H1 (cell line): ENCODE measurements around the gene ARHGAP22. TPM values are rescaled to one million over a fixed set of nuclear protein-coding genes. Genes with fewer than 3 reads are reported as not detected.

Experiments
- CTCF ChIA-PET: fragments of 300-600 bp; sonication (Branson Sonifier 250); formaldehyde crosslinking; loops from one replicate; lab custom pipeline; 2021; ENCODE audit not compliant: partially characterized antibody; lab: Charles Lee
- POLR2A ChIA-PET: fragments of 300-600 bp; sonication (Branson Sonifier 250); formaldehyde crosslinking; loops from one replicate; lab custom pipeline; 2021; ENCODE audit warnings: inconsistent platforms; ENCODE audit not compliant: partially characterized antibody; lab: Charles Lee
- DNase-seq, 2 experiments: peaks; one replicate each; pipeline versions ENCODE4 v3.0.0 to v3.0.0-alpha.2; 2010 to 2022; ENCODE audit warnings: low spot score in 2 of 2, low read depth in 1 of 2, mixed read lengths in 1 of 2
- FAIRE-seq: peaks from 2 replicates; lab custom pipeline; 2011; peaks lifted over from hg19 to GRCh38; lab: Jason Lieb, UNC
- H2AFZ ChIP-seq: 2 replicates; pipeline ENCODE4 v1.8.1; 2012; ENCODE audit warnings: low read length, inconsistent platforms
- H2AK5ac ChIP-seq: 2 replicates; pipeline ENCODE4 v1.6.1; 2013; ENCODE audit warnings: low read depth, low read length
- H2BK120ac ChIP-seq: replicated peaks from 2 replicates; pipeline ENCODE3; 2013; ENCODE audit warnings: low read depth, low read length, inconsistent platforms
- H2BK12ac ChIP-seq: 2 replicates; pipeline ENCODE4 v1.6.1; 2013; ENCODE audit warnings: low read depth, low read length
- H2BK15ac ChIP-seq: 2 replicates; pipeline ENCODE4 v1.6.1; 2013; ENCODE audit warnings: low read length
- H2BK20ac ChIP-seq: 2 replicates; pipeline ENCODE4 v1.6.1; 2013; ENCODE audit warnings: low read length
- H2BK5ac ChIP-seq: 2 replicates; pipeline ENCODE4 v1.6.1; 2013; ENCODE audit warnings: low read depth, low read length
- H3K14ac ChIP-seq: 2 replicates; pipeline ENCODE4 v1.6.1; 2013; ENCODE audit warnings: inconsistent platforms; ENCODE audit not compliant: insufficient read length
- H3K18ac ChIP-seq: 2 replicates; pipeline ENCODE4 v1.6.1; 2013; ENCODE audit warnings: low read length; ENCODE audit errors: extremely low read depth
- H3K23ac ChIP-seq: 2 replicates; pipeline ENCODE4 v1.6.1; 2013; ENCODE audit warnings: inconsistent platforms; ENCODE audit not compliant: insufficient read length
- H3K23me2 ChIP-seq: 2 replicates; pipeline ENCODE4 v1.6.1; 2013; ENCODE audit warnings: low read depth, low read length
- H3K27ac ChIP-seq: 2 replicates; pipeline ENCODE4 v1.6.1; 2011; ENCODE audit warnings: low read depth, low read length, inconsistent platforms
- H3K27me3 ChIP-seq, 4 experiments: replicated peaks in 1 of 4; 1 replicate in 1 of 4; 2 replicates in 3 of 4; pipeline versions ENCODE4 v1.6.1 to v1.8.1; 2011 to 2013; ENCODE audit warnings: low read length in 3 of 4, mild to moderate bottlenecking in 3 of 4, inconsistent platforms in 2 of 4, mixed read lengths in 2 of 4, moderate library complexity in 1 of 4; ENCODE audit not compliant: control insufficient read depth in 3 of 4, insufficient read depth in 3 of 4; ENCODE audit errors: extremely low read depth in 1 of 4
- H3K36me3 ChIP-seq, 4 experiments: 2 replicates each; pipeline versions ENCODE4 v1.6.1 to v1.8.1; 2011 to 2013; ENCODE audit warnings: mild to moderate bottlenecking in 4 of 4, low read length in 3 of 4, moderate library complexity in 2 of 4, control low read depth in 1 of 4, inconsistent platforms in 1 of 4; ENCODE audit not compliant: insufficient read depth in 4 of 4, control insufficient read depth in 2 of 4
- H3K4ac ChIP-seq: replicated peaks from 2 replicates; pipeline ENCODE3; 2013; ENCODE audit warnings: low read length, low read depth, mixed read lengths, inconsistent platforms; ENCODE audit not compliant: insufficient read length
- H3K4me1 ChIP-seq, 4 experiments: replicated peaks in 1 of 4; 1 replicate in 1 of 4; 2 replicates in 3 of 4; pipeline versions ENCODE4 v1.6.1 to v1.8.1; 2011 to 2013; ENCODE audit warnings: low read length in 3 of 4, inconsistent platforms in 2 of 4, mixed read lengths in 1 of 4; ENCODE audit not compliant: insufficient read depth in 4 of 4, control insufficient read depth in 3 of 4
- H3K4me2 ChIP-seq, 2 experiments: 2 replicates each; pipeline versions ENCODE4 v1.6.1 to v1.8.1; 2011 to 2013; ENCODE audit warnings: low read depth in 2 of 2, low read length in 2 of 2, control low read depth in 1 of 2, inconsistent platforms in 1 of 2, mild to moderate bottlenecking in 1 of 2; ENCODE audit not compliant: insufficient read depth in 1 of 2
- H3K4me3 ChIP-seq, 4 experiments: fragments of 200-600, 300-600 bp in 1 of 4; sonication (generic), shearing (Covaris generic), sonication (Bioruptor Twin) in 1 of 4; 2 replicates each; pipeline versions ENCODE4 v1.5.1 to v1.8.1; 2011 to 2016; ENCODE audit warnings: low read length in 4 of 4, low read depth in 3 of 4, control low read depth in 2 of 4, inconsistent platforms in 2 of 4, mild to moderate bottlenecking in 2 of 4, mixed read lengths in 1 of 4, moderate library complexity in 1 of 4; ENCODE audit not compliant: insufficient read depth in 2 of 4; ENCODE audit errors: extremely low read depth in 1 of 4
- H3K56ac ChIP-seq: replicated peaks from 2 replicates; pipeline ENCODE3; 2013; ENCODE audit warnings: low read depth, mild to moderate bottlenecking, mixed read lengths, low read length, inconsistent platforms; ENCODE audit not compliant: insufficient read length
- H3K79me1 ChIP-seq: 2 replicates; pipeline ENCODE4 v1.6.1; 2013; ENCODE audit warnings: low read depth, low read length, control low read depth
- H3K79me2 ChIP-seq, 2 experiments: 2 replicates each; pipeline versions ENCODE4 v1.6.1 to v1.8.1; 2012 to 2013; ENCODE audit warnings: low read length in 2 of 2, mild to moderate bottlenecking in 2 of 2, inconsistent platforms in 1 of 2; ENCODE audit not compliant: insufficient read depth in 2 of 2, control insufficient read depth in 1 of 2
- H3K9ac ChIP-seq, 4 experiments: replicated peaks in 1 of 4; 1 replicate in 1 of 4; 2 replicates in 3 of 4; pipeline versions ENCODE4 v1.6.1 to v1.8.1; 2011 to 2013; ENCODE audit warnings: low read depth in 3 of 4, low read length in 3 of 4, control low read depth in 2 of 4, mild to moderate bottlenecking in 2 of 4, moderate library complexity in 2 of 4, inconsistent platforms in 1 of 4; ENCODE audit errors: extremely low read depth in 1 of 4
- H3K9me3 ChIP-seq, 2 experiments: 2 replicates each; pipeline versions ENCODE4 v1.6.1 to v1.8.1; 2012 to 2013; ENCODE audit warnings: mild to moderate bottlenecking in 2 of 2, moderate library complexity in 2 of 2, control low read depth in 1 of 2, inconsistent platforms in 1 of 2, low read depth in 1 of 2, low read length in 1 of 2, mixed read lengths in 1 of 2; ENCODE audit not compliant: insufficient read depth in 2 of 2
- H4K20me1 ChIP-seq, 2 experiments: replicated peaks in 1 of 2; 2 replicates each; pipeline versions ENCODE3 to v1.8.1; 2011 to 2013; ENCODE audit warnings: inconsistent platforms in 2 of 2, low read length in 2 of 2, mild to moderate bottlenecking in 1 of 2; ENCODE audit not compliant: insufficient read depth in 2 of 2, control insufficient read depth in 1 of 2
- H4K5ac ChIP-seq: 2 replicates; pipeline ENCODE4 v1.6.1; 2013; ENCODE audit warnings: low read length, low read depth, mixed read lengths, inconsistent platforms; ENCODE audit not compliant: insufficient read length
- H4K8ac ChIP-seq: 2 replicates; pipeline ENCODE4 v1.8.0; 2013; ENCODE audit warnings: mild to moderate bottlenecking, moderate library complexity, low read length, inconsistent platforms; ENCODE audit not compliant: insufficient read depth; ENCODE audit errors: extremely low read depth
- H4K91ac ChIP-seq: replicated peaks from 2 replicates; pipeline ENCODE3; 2013; ENCODE audit warnings: low read length, mixed read lengths, inconsistent platforms; ENCODE audit not compliant: insufficient read length
- CHD1 ChIP-seq: IDR thresholded peaks from 2 replicates; pipeline ENCODE4 v1.6.1; 2012; ENCODE audit warnings: low read depth, low read length, improper control_type of control experiment
- FOSL1 ChIP-seq: IDR thresholded peaks from 2 replicates; pipeline ENCODE4 v1.6.1; 2011; ENCODE audit warnings: mild to moderate bottlenecking, low read depth, low read length, moderate library complexity; ENCODE audit not compliant: insufficient read depth
- GABPA ChIP-seq: IDR thresholded peaks from 2 replicates; pipeline ENCODE4 v1.6.1; 2011; ENCODE audit warnings: mild to moderate bottlenecking, low read length, moderate library complexity, borderline replicate concordance; ENCODE audit not compliant: insufficient read depth
- RBBP5 ChIP-seq: IDR thresholded peaks from 2 replicates; pipeline ENCODE4 v1.7.1; 2012; ENCODE audit warnings: low read depth, mild to moderate bottlenecking, inconsistent platforms, low read length, moderate library complexity, borderline replicate concordance
- SRF ChIP-seq: IDR thresholded peaks from 2 replicates; pipeline ENCODE4 v1.6.1; 2011; ENCODE audit warnings: mild to moderate bottlenecking, low read depth, low read length, moderate library complexity
- WGBS, 2 experiments: shearing (Covaris generic) in 1 of 2; methylation state at CpG; one replicate each; pipeline versions ENCODE4 v1.1.6 to v1.1.7; 2013 to 2015; ENCODE audit warnings: low lambda C conversion rate in 2 of 2, mixed read lengths in 2 of 2, inconsistent platforms in 1 of 2, low coverage in 1 of 2, missing lambda C conversion rate in 1 of 2; ENCODE audit not compliant: insufficient replicate concordance in 2 of 2, insufficient coverage in 1 of 2, insufficient read length in 1 of 2; ENCODE audit errors: extremely low coverage in 1 of 2, missing lambda C conversion rate in 1 of 2; 5-methylcytosine and 5-hydroxymethylcytosine counted together
- polyA plus RNA-seq, 7 experiments: library from polyadenylated mRNA; depleted of rRNA in 3 of 7; stranded (reverse) in 5 of 7; unstranded in 2 of 7; fragments of >200 nt in 5 of 7; fragments of 200-250 nt in 2 of 7; gene quantifications; 1 replicate in 5 of 7; 2 replicates in 1 of 7; 4 replicates in 1 of 7; pipeline versions ENCODE4 v1.2.1 to v1.2.3, GENCODE V29; 2011 to 2013; ENCODE audit warnings: missing spikeins in 2 of 7, mixed read lengths in 2 of 7
- total RNA-seq: library from RNA; stranded (reverse); fragmentation: NEBNext Ultra II Directional; extraction: Animal tissue kit (Norgen Biotek cat#: 25700); gene quantifications from 2 replicates; pipeline ENCODE4 v1.2.1, GENCODE V29; 2021
- TF ChIP-seq, protein P1 (sequence below): IDR thresholded peaks from 2 replicates; pipeline ENCODE4 v1.6.1; 2012; ENCODE audit warnings: inconsistent platforms

The ARHGAP22 gene
- total and polyA plus RNA-seq, 2 of the 8 experiments (the other 6 are each of a cell fraction or from before 2014, with no cell fraction given) = 3.6 to 11.2 TPM

DNA sequence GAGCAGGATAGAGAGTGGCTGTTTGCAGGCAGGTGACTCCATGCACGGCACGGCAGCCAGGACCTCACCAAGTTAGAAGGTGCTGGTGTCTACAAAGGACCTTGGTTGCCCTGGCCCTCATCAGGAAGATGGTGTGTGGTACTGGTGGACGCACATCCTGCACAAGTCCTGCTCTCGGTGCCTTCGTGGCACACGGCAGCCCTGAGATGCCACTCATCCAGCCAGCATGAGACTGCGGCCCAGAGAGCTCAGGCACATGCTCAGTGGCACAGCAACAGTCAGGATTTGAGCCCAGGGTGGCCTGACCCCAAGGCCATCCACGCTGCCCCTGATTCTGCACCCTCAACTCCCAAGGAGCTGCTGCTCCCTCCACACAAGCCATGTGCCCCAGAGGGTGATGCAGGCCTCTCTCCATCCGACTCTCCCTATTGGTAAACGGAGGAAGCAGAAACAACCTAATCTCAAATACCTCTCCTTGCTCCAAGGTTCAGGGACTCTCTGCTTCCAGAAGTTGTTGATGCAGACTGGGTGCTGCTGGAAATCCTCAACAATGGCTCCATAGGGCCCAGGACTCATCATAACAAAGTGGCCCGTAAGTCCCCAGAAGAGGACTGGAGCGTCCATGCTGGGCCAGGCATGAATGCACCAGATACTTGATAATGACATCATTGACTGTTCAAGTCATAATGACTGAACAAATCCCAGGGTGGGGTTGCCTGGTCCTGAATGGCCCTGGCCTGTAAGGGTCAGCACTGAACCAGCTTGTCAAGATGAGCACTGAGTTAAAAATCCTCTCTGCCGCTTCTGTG lies 93.6 kb downstream of the ARHGAP22 start:
- DNase-seq = peak in 1 of 2 experiments; percentile 35
- no peak overlapping the region for H3K14ac ChIP-seq
- 91% methylated on average over 13 of the region's 13 CpGs; no CpG with 5 or more reads in 1 of the 2 experiments for WGBS, 2 experiments

More for the DNA sequence above, 93.6 kb downstream of the ARHGAP22 start:
- Histone ChIP-seq H4K5ac (no peak overlapping the region), H3K56ac (no peak overlapping the region), H2BK15ac (no peak overlapping the region), H3K4me2 (no peak overlapping the region), H2AFZ (no peak overlapping the region), H3K4ac (no peak overlapping the region), H3K23me2 (no peaks in the 10 kb centered on the region), H2BK12ac (no peak overlapping the region), H3K18ac (no peak overlapping the region), H3K23ac (no peak overlapping the region), H3K4me1 (peaks cover 0 to 5% (median 0%) of the 10 kb centered on the region in 4 experiments; a peak in 1 of 7 replicates), H3K27ac (no peak overlapping the region), H3K79me2 (peaks cover 0 to 11% of the 10 kb centered on the region in 2 experiments; a peak in 1 of 4 replicates), H3K9ac (0 out of 7 replicates have a peak overlapping the region, but pooled peaks of 1 of the 4 experiments have one; percentile 0), H3K4me3 (no peak overlapping the region), H4K8ac (no peak overlapping the region), H2BK20ac (no peak overlapping the region), H3K27me3 (no peaks in the 10 kb centered on the region), H2BK5ac (no peak overlapping the region), H3K9me3 (no peaks in the 10 kb centered on the region), H4K20me1 (peaks cover 1 to 4% of the 10 kb centered on the region in 2 experiments), H3K36me3 (no peaks in the 10 kb centered on the region; a peak in 1 of 8 replicates), H2BK120ac (no peak overlapping the region), H2AK5ac (peak overlapping the region; percentile 42; the same call in 1 of the 2 replicates), H4K91ac (no peak overlapping the region), H3K79me1 (peaks cover 6% of the 10 kb centered on the region; the same call in 1 of the 2 replicates)
- ChIA-PET POLR2A (interaction anchor here (1.9 kb wide), 1 partner anchor 12 kb away, joined by 4 read pairs; no protein-coding TSS in a partner anchor), CTCF (interaction anchor here (1.0 to 2.4 kb wide), 3 partner anchors 13 to 145 kb away, joined by 3 to 8 read pairs (median 4); no protein-coding TSS in a partner anchor)
- no peak for FAIRE-seq
- TF ChIP-seq RBBP5 = no peak
- TF ChIP-seq FOSL1 = no peak
- TF ChIP-seq, protein P1, sequence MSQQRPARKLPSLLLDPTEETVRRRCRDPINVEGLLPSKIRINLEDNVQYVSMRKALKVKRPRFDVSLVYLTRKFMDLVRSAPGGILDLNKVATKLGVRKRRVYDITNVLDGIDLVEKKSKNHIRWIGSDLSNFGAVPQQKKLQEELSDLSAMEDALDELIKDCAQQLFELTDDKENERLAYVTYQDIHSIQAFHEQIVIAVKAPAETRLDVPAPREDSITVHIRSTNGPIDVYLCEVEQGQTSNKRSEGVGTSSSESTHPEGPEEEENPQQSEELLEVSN = no peak
- no peak for TF ChIP-seq GABPA
- no peak for TF ChIP-seq CHD1
- no peak for TF ChIP-seq SRF
